Stimulated activated naive CD8-positive, alpha-beta T cell treated with anti-CD3 and anti-CD28 coated beads, Interleukin-15, Interleukin-2, amounts not matched to agents 100 ng/mL and 50 ng/mL, for 24 hours (primary cell): Measurements from ENCODE around the gene APEH.

Experiments used
- H3K27ac Mint-ChIP-seq: one replicate; pipeline ENCODE4 v1.8.0; 2021; ENCODE audit warnings: mild to moderate bottlenecking, mixed read lengths
- H3K27me3 Mint-ChIP-seq: one replicate; pipeline ENCODE4 v1.8.0; 2021; ENCODE audit warnings: mixed read lengths
- H3K36me3 Mint-ChIP-seq: one replicate; pipeline ENCODE4 v1.8.0; 2021; ENCODE audit warnings: low read depth, mixed read lengths
- H3K4me1 Mint-ChIP-seq: one replicate; pipeline ENCODE4 v1.8.0; 2021; ENCODE audit warnings: low read depth, mixed read lengths
- H3K4me3 Mint-ChIP-seq: one replicate; pipeline ENCODE4 v1.8.0; 2021; ENCODE audit warnings: mild to moderate bottlenecking, mixed read lengths
- H3K9me3 Mint-ChIP-seq: one replicate; pipeline ENCODE4 v1.8.0; 2021; ENCODE audit warnings: mixed read lengths

APEH gene

GRCh38 chr3:49656541-49657112 is 17.5 kb upstream of the APEH start:
- no peaks in the 10 kb centered on the region for H3K9me3 Mint-ChIP-seq
- no peak overlapping the region for H3K4me3 Mint-ChIP-seq
- no peak overlapping the region for H3K27ac Mint-ChIP-seq
- H3K4me1 Mint-ChIP-seq, result no peaks in the 10 kb centered on the region
- H3K36me3 Mint-ChIP-seq, result no peaks in the 10 kb centered on the region
- no peaks in the 10 kb centered on the region for H3K27me3 Mint-ChIP-seq

- Mint-ChIP-seq H3K4me3 (no peak overlapping the region), H3K9me3 (no peaks in the 10 kb centered on the region), H3K27me3 (no peaks in the 10 kb centered on the region), H3K36me3 (no peaks in the 10 kb centered on the region), H3K4me1 (no peaks in the 10 kb centered on the region), H3K27ac (no peak overlapping the region)
These were observed 16.8 kb upstream of the APEH start for GRCh38 chr3:49657208-49657915.

- Mint-ChIP-seq H3K4me1 (no peaks in the 10 kb centered on the region), H3K27ac (peak overlapping the region; percentile 17), H3K9me3 (no peaks in the 10 kb centered on the region), H3K27me3 (no peaks in the 10 kb centered on the region), H3K4me3 (no peak overlapping the region), H3K36me3 (no peaks in the 10 kb centered on the region)
These were observed 15.4 kb upstream of the APEH start for GRCh38 chr3:49658711-49659110.

GRCh38 chr3:49659756-49660155 is 14.4 kb upstream of the APEH start:
- Mint-ChIP-seq H3K4me3 (no peak overlapping the region), H3K27ac (no peak overlapping the region), H3K4me1 (no peaks in the 10 kb centered on the region), H3K27me3 (no peaks in the 10 kb centered on the region), H3K36me3 (no peaks in the 10 kb centered on the region), H3K9me3 (no peaks in the 10 kb centered on the region)

DNA sequence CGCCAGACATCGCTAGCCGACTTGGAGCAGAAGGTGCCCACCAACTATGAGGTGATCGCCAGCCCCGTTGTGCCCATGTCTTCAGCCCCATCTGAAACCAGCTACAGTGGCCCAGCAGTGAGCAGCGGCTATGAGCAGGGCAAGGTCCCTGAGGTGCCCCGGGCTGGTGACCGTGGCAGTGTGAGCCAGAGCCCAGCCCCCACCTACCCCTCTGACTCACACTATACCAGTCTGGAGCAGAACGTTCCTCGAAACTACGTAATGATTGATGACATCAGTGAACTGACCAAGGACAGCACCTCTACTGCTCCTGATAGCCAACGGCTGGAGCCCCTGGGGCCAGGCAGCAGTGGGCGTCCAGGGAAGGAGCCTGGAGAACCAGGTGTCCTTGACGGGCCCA is 12.9 kb upstream of the APEH start:
- Mint-ChIP-seq H3K4me3 (no peak overlapping the region), H3K9me3 (no peaks in the 10 kb centered on the region), H3K27ac (no peak overlapping the region), H3K36me3 (no peaks in the 10 kb centered on the region), H3K27me3 (no peaks in the 10 kb centered on the region), H3K4me1 (no peaks in the 10 kb centered on the region)

DNA sequence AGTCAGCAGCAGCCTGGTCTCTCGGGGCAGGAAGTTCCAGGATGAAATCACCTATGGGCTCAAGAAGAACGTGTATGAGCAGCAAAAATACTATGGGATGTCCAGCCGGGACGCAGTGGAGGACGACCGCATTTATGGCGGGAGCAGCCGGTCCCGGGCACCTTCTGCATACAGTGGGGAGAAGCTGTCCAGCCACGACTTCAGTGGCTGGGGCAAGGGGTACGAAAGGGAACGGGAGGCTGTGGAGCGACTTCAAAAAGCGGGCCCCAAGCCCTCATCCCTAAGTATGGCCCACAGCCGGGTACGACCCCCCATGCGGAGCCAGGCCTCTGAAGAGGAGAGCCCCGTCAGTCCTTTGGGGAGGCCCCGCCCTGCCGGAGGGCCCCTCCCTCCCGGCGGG is 12.1 kb upstream of the APEH start:
- Mint-ChIP-seq H3K4me1 (no peaks in the 10 kb centered on the region), H3K9me3 (no peaks in the 10 kb centered on the region), H3K36me3 (no peaks in the 10 kb centered on the region), H3K27ac (no peak overlapping the region), H3K27me3 (no peaks in the 10 kb centered on the region), H3K4me3 (no peak overlapping the region)

DNA sequence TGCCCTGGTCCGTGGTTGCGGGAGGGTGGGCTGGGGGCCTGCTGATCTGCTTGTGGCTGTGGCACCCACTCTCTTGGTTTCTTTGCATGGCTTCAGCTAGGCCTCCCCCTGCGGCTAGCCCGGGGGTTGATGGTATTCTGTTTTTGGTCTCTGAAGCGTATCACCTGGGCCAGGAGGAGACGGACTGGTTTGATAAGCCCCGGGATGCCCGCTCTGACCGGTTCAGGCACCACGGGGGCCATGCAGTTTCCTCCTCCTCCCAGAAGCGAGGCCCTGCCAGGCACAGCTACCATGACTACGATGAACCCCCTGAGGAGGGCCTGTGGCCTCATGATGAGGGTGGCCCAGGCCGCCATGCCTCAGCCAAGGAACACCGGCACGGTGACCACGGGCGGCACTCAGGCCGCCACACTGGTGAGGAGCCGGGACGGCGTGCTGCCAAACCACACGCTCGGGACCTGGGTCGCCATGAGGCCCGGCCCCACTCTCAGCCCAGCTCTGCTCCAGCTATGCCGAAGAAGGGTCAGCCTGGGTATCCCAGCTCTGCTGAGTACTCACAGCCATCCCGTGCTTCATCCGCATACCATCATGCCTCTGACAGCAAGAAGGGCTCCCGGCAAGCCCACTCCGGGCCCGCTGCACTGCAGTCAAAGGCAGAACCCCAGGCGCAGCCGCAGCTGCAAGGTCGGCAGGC is 11.3 kb upstream of the APEH start:
- no peaks in the 10 kb centered on the region for H3K27me3 Mint-ChIP-seq
- H3K9me3 Mint-ChIP-seq, result no peaks in the 10 kb centered on the region
- H3K27ac Mint-ChIP-seq, result no peak overlapping the region
- H3K4me1 Mint-ChIP-seq, result no peaks in the 10 kb centered on the region
- H3K36me3 Mint-ChIP-seq, result no peaks in the 10 kb centered on the region
- no peak overlapping the region for H3K4me3 Mint-ChIP-seq

DNA sequence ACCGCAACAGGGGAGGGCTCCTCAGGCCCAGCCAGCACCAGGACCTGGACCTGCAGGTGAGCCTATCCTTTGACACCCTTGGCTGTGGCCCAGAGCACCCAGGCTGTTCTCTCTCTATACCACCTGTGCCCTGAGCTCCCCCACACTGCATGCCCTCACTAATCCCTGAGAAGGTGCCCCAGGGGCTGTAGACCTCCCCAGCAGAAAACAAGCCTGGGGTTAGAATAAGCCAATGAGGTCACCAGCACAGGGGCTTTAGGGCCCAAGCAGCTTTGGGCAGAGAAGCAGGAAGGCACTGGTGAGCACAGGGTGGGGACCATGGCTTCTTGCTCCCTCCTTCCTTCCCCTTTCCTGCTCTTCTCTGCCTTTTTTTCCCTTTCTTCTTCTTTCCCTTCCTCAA is 10.3 kb upstream of the APEH start:
- Mint-ChIP-seq H3K27me3 (no peaks in the 10 kb centered on the region), H3K36me3 (no peaks in the 10 kb centered on the region), H3K27ac (no peak overlapping the region), H3K9me3 (no peaks in the 10 kb centered on the region), H3K4me1 (no peaks in the 10 kb centered on the region), H3K4me3 (no peak overlapping the region)

- Mint-ChIP-seq H3K36me3 (no peaks in the 10 kb centered on the region), H3K27ac (no peak overlapping the region), H3K4me3 (no peak overlapping the region), H3K4me1 (no peaks in the 10 kb centered on the region), H3K9me3 (no peaks in the 10 kb centered on the region), H3K27me3 (no peaks in the 10 kb centered on the region)
These were observed 9.9 kb upstream of the APEH start for GRCh38 chr3:49664300-49664699.

DNA sequence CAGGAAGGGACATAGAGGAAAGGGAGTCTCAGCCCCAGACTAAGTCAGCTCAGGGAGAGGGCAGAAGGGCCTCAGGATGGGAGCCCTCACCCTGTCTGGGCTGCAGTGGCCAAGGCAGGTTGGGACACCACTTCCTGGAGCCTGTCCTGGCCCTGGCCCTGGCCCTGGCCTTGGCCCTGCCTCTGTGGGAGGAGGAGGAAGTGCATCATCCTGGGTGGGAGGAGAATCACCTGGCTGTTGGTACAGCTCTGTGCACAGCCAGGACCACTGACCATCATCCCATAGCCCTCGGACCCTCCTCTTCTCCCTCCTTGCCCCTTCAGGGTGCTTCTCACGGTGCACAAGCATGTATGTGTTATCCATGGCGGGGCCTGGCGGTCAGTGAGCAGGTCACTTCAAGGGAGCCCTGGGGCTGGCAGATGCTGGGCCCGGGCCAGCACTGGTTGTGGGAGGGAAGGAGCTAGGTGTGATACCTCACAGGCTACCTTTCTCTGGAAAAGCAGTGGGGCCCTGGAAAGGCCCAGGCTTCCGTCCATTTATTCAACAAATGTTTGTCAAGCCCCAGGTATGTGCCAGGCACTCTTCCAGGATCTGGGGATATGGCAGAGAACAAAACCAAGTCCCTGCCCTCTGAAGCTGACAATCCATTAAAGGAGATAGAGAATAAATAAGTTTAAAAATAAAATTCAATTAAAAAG is 8.2 kb upstream of the APEH start:
- Mint-ChIP-seq H3K27ac (no peak overlapping the region), H3K27me3 (no peaks in the 10 kb centered on the region), H3K36me3 (no peaks in the 10 kb centered on the region), H3K4me1 (no peaks in the 10 kb centered on the region), H3K4me3 (no peak overlapping the region), H3K9me3 (no peaks in the 10 kb centered on the region)

- Mint-ChIP-seq H3K27ac (no peak overlapping the region), H3K27me3 (no peaks in the 10 kb centered on the region), H3K36me3 (no peaks in the 10 kb centered on the region), H3K4me1 (peaks cover under 1% of the 10 kb centered on the region), H3K9me3 (no peaks in the 10 kb centered on the region), H3K4me3 (no peak overlapping the region)
These were observed 7.6 kb upstream of the APEH start for GRCh38 chr3:49666592-49666991.

- H3K27ac Mint-ChIP-seq, result no peak overlapping the region
These were observed 6.3 kb upstream of the APEH start for GRCh38 chr3:49667701-49668413.

GRCh38 chr3:49668414-49668797 is 5.7 kb upstream of the APEH start:
- Mint-ChIP-seq H3K4me1 (peaks cover 12% of the 10 kb centered on the region), H3K36me3 (no peaks in the 10 kb centered on the region), H3K27ac (no peak overlapping the region), H3K27me3 (no peaks in the 10 kb centered on the region), H3K4me3 (no peak overlapping the region), H3K9me3 (no peaks in the 10 kb centered on the region)

More at GRCh38 chr3:49667701-49668413, 6.3 kb upstream of the APEH start:
- Mint-ChIP-seq H3K27me3 (no peaks in the 10 kb centered on the region), H3K36me3 (no peaks in the 10 kb centered on the region), H3K4me3 (no peak overlapping the region), H3K9me3 (no peaks in the 10 kb centered on the region), H3K4me1 (peaks cover 7% of the 10 kb centered on the region)

GRCh38 chr3:49668861-49669260 is 5.3 kb upstream of the APEH start:
- Mint-ChIP-seq H3K4me3 (no peak overlapping the region), H3K27me3 (no peaks in the 10 kb centered on the region), H3K27ac (no peak overlapping the region), H3K4me1 (peaks cover 16% of the 10 kb centered on the region), H3K9me3 (no peaks in the 10 kb centered on the region), H3K36me3 (no peaks in the 10 kb centered on the region)

GRCh38 chr3:49669352-49669751 is 4.8 kb upstream of the APEH start:
- H3K4me3 Mint-ChIP-seq, result no peak overlapping the region
- H3K36me3 Mint-ChIP-seq, result no peaks in the 10 kb centered on the region
- H3K4me1 Mint-ChIP-seq, result peaks cover 16% of the 10 kb centered on the region
- H3K27me3 Mint-ChIP-seq, result no peaks in the 10 kb centered on the region
- no peak overlapping the region for H3K27ac Mint-ChIP-seq
- no peaks in the 10 kb centered on the region for H3K9me3 Mint-ChIP-seq
